Psoas muscle (tissue), 8 donors: ENCODE results near the gene IL33. TPM values are rescaled to one million over a fixed set of nuclear protein-coding genes. Genes with fewer than 3 reads are reported as not detected.

Experiments
- ATAC-seq, 4 donors: fragments of 200-7000 bp; cut with Tn5 transposase; one replicate each; pipeline ENCODE4 v1.9.1; 2020; ENCODE audit warnings: moderate library complexity in 3 of 4, mild to moderate bottlenecking in 2 of 4
- DNase-seq, 2 donors: peaks; one replicate each; pipeline ENCODE4 v3.0.0-alpha.2; 2020
- H3K27ac ChIP-seq: fragments of 200-600 bp; one replicate; pipeline ENCODE4 v1.8.0; 2022
- H3K27me3 ChIP-seq, 3 donors: fragments of 200-600 bp in 1 of 3; one replicate each; pipeline versions ENCODE4 v1.6.1 to v1.8.0; 2013 to 2022; ENCODE audit warnings: low read length in 2 of 3, mild to moderate bottlenecking in 2 of 3, moderate library complexity in 1 of 3; ENCODE audit not compliant: insufficient read depth in 3 of 3
- H3K36me3 ChIP-seq, 2 donors: fragments of 200-600 bp in 1 of 2; one replicate each; pipeline versions ENCODE4 v1.6.1 to v1.8.0; 2013 to 2022; ENCODE audit warnings: low read depth in 1 of 2, mild to moderate bottlenecking in 1 of 2, moderate library complexity in 1 of 2; ENCODE audit not compliant: insufficient read depth in 1 of 2
- H3K4me1 ChIP-seq: fragments of 200-600 bp; one replicate; pipeline ENCODE4 v1.8.0; 2022
- H3K4me3 ChIP-seq: fragments of 200-600 bp; one replicate; pipeline ENCODE4 v1.8.0; 2022; ENCODE audit warnings: mild to moderate bottlenecking
- H3K9me3 ChIP-seq: fragments of 200-600 bp; one replicate; pipeline ENCODE4 v1.8.0; 2022
- CTCF ChIP-seq: fragments of 200-600 bp; IDR thresholded peaks from one replicate; pipeline ENCODE4 v1.8.0; 2022; ENCODE audit warnings: antibody characterized with exemption
- WGBS, 3 donors: extraction: QIAGEN DNeasy Blood & Tissue Kit; methylation state at CpG; one replicate each; pipeline versions ENCODE4 v1.1.6 to v1.1.7; 2013; 5-methylcytosine and 5-hydroxymethylcytosine counted together
- intact Hi-C, 2 donors: fragments of 100-400 bp; cut with DNase I; formaldehyde crosslinking; loops; one replicate each; pipeline versions ENCODE4 v1.11.0 to v1.14.2; 2022
- polyA plus RNA-seq, 3 donors: library from polyadenylated mRNA; stranded (reverse); fragments of 200-250 nt; gene quantifications; one replicate each; pipeline ENCODE4 v1.2.3, GENCODE V29; 2013
- total RNA-seq, 4 donors: library from RNA; stranded (reverse); fragmentation: NEBNext Ultra II Directional in 2 of 4; extraction: Animal tissue kit (Norgen Biotek cat#: 25700) in 2 of 4; gene quantifications; one replicate each; pipeline versions ENCODE4 v1.2.1 to v1.2.4, GENCODE V29; 2021 to 2023
- donor health status: healthy with polysubstance abuse.
- donor health status: DM: no; HTN: no; CAD: no; lungs with moderate emphysema.
- donor health status: Bipolar disorder and iron deficiency.
- donor health status: healthy.
- donor health status: DM: yes; HTN: yes; CAD: no.
- donor health status: DM: no; HTN: no; CAD: no.
- donor health status: DM: no; HTN: no; CAD: no.
- donor health status: DM: yes; HTN: yes; CAD: no.

The IL33 gene
- total and polyA plus RNA-seq, 7 donors, result 2.0 to 11.5 (median 4.0) TPM

GRCh38 chr9:6188906-6189305, 26.7 kb upstream of the IL33 start:
- no peaks in the 10 kb centered on the region for H3K36me3 ChIP-seq
- ATAC-seq (no peak), DNase-seq (no peak)
- no peaks in the 10 kb centered on the region for H3K27me3 ChIP-seq
- H3K4me1 ChIP-seq, result no peaks in the 10 kb centered on the region
- WGBS, 3 donors, result 86 to 92% (median 89%) methylated on average over 3 of the region's 3 CpGs
- H3K9me3 ChIP-seq, result no peaks in the 10 kb centered on the region
- TF ChIP-seq CTCF, result no peak
- no peak overlapping the region for H3K4me3 ChIP-seq
- H3K27ac ChIP-seq, result no peak overlapping the region
- intact Hi-C loops, result no loop called here

- TF ChIP-seq CTCF, result no peak
- Histone ChIP-seq H3K36me3 (no peaks in the 10 kb centered on the region), H3K4me1 (no peaks in the 10 kb centered on the region), H3K27me3 (peaks cover 0 to 2% (median 0%) of the 10 kb centered on the region in 3 donors), H3K27ac (no peak overlapping the region), H3K9me3 (no peaks in the 10 kb centered on the region), H3K4me3 (no peak overlapping the region)
- intact Hi-C loops, result no loop called here
- 68 to 80% (median 80%) methylated on average over 2 of the region's 2 CpGs for WGBS, 3 donors
- no peak for ATAC-seq
- DNase-seq, result no peak
Measured at GRCh38 chr9:6194934-6195333, 20.7 kb upstream of the IL33 start.

GRCh38 chr9:6195714-6196360, 19.8 kb upstream of the IL33 start:
- Histone ChIP-seq H3K27me3 (peaks cover 0 to 2% (median 0%) of the 10 kb centered on the region in 3 donors), H3K36me3 (no peaks in the 10 kb centered on the region), H3K9me3 (no peaks in the 10 kb centered on the region), H3K27ac (no peak overlapping the region), H3K4me3 (no peak overlapping the region), H3K4me1 (no peaks in the 10 kb centered on the region)
- WGBS, 3 donors, result 66 to 82% (median 77%) methylated on average over 4 of the region's 4 CpGs
- no peak for DNase-seq
- TF ChIP-seq CTCF, result no peak
- intact Hi-C loops, result loop anchor here in 1 of 2 donors (2.0 kb wide), 1 partner anchor 111 kb away; no protein-coding TSS in a partner anchor
- ATAC-seq, result no peak

- Histone ChIP-seq H3K9me3 (no peaks in the 10 kb centered on the region), H3K27ac (no peak overlapping the region), H3K4me1 (no peaks in the 10 kb centered on the region), H3K36me3 (no peaks in the 10 kb centered on the region), H3K4me3 (no peak overlapping the region), H3K27me3 (peaks cover 0 to 2% (median 0%) of the 10 kb centered on the region in 3 donors)
- peak; percentile 44 for TF ChIP-seq CTCF
- ATAC-seq (peak in 1 of 4 donors; percentile 27), DNase-seq (no peak)
- WGBS, 3 donors, result 31 to 41% (median 38%) methylated on average over 3 of the region's 3 CpGs
- intact Hi-C loops, result loop anchor here in 1 of 2 donors (2.0 kb wide), 1 partner anchor 109 kb away; no protein-coding TSS in a partner anchor
Measured at GRCh38 chr9:6197330-6197729, 18.3 kb upstream of the IL33 start.

- H3K27ac ChIP-seq, result no peak overlapping the region
- no peak overlapping the region for H3K4me3 ChIP-seq
- no peaks in the 10 kb centered on the region for H3K4me1 ChIP-seq
- 56 to 69% (median 67%) methylated on average over 4 of the region's 4 CpGs for WGBS, 3 donors
- ATAC-seq, result no peak
- H3K36me3 ChIP-seq, result no peaks in the 10 kb centered on the region
- no peak for TF ChIP-seq CTCF
- H3K9me3 ChIP-seq, result no peaks in the 10 kb centered on the region
- intact Hi-C loops, result no loop called here
- H3K27me3 ChIP-seq, result peaks cover 0 to 2% (median 0%) of the 10 kb centered on the region in 3 donors
- no peak for DNase-seq
Measured at GRCh38 chr9:6198251-6198650, 17.4 kb upstream of the IL33 start.
